Adrenal gland (tissue), 12 donors: Measurements from ENCODE around the gene OR7A10. TPM values are rescaled to one million over a fixed set of nuclear protein-coding genes. Genes with fewer than 3 reads are reported as not detected.
"Not testable (repeated sequence)": the region's sequence is repeated elsewhere in the genome, so short reads cannot be mapped to it uniquely, and the experiment has no call there.

ENCODE experiments used
- DNase-seq, 7 donors: peaks; one replicate each; pipeline ENCODE4 v3.0.0-alpha.2; 2019 to 2020
- H3K27ac ChIP-seq, 5 donors: fragments of 200-600 bp; sonication (generic) in 4 of 5; 1 replicate in 3 of 5; 2 replicates in 2 of 5; pipeline versions ENCODE4 v1.5.1 to v1.8.0; 2016 to 2020; ENCODE audit warnings: mild to moderate bottlenecking in 1 of 5
- H3K27me3 ChIP-seq: fragments of 200-600 bp; 2 replicates; pipeline ENCODE4 v1.8.0; 2021
- H3K36me3 ChIP-seq, 2 donors: fragments of 200-600 bp; replicated peaks in 1 of 2; 1 replicate in 1 of 2; 2 replicates in 1 of 2; pipeline versions ENCODE4 v1.5.1 to v1.8.0; 2018 to 2022
- H3K4me1 ChIP-seq, 2 donors: fragments of 200-600 bp; replicated peaks in 1 of 2; 1 replicate in 1 of 2; 2 replicates in 1 of 2; pipeline versions ENCODE4 v1.5.1 to v1.8.0; 2018 to 2021
- H3K4me3 ChIP-seq, 4 donors: fragments of 200-600 bp; sonication (generic) in 3 of 4; one replicate each; pipeline ENCODE4 v1.5.1; 2016 to 2018
- H3K9me3 ChIP-seq, 3 donors: fragments of 200-600 bp; sonication (generic) in 1 of 3; replicated peaks in 1 of 3; 1 replicate in 2 of 3; 2 replicates in 1 of 3; pipeline versions ENCODE4 v1.5.1 to v1.8.0; 2016 to 2021
- POLR2A ChIP-seq, 2 donors: fragments of 450-650 bp; IDR thresholded peaks; one replicate each; pipeline ENCODE4 v1.6.1; 2017; ENCODE audit warnings: antibody characterized with exemption in 2 of 2, mild to moderate bottlenecking in 2 of 2, moderate library complexity in 1 of 2
- WGBS, 4 donors: extraction: QIAGEN DNeasy Blood & Tissue Kit in 2 of 4; methylation state at CpG; one replicate each; pipeline versions ENCODE4 v1.1.5 to v1.1.7; 2013 to 2017; 5-methylcytosine and 5-hydroxymethylcytosine counted together
- intact Hi-C, 2 donors: fragments of 100-400 bp; cut with DNase I; formaldehyde crosslinking; loops; one replicate each; pipeline versions ENCODE4 v1.14.1 to v1.15.0; 2022 to 2023
- polyA plus RNA-seq, 3 donors: library from polyadenylated mRNA; stranded (reverse); fragments of 200-250 nt in 2 of 3; fragments of 350-450 nt in 1 of 3; fragmentation: Illumina TruSeq in 1 of 3; extraction: RNeasy Lipid Tissue Mini Kit (QIAGEN cat#74804) in 1 of 3; gene quantifications; one replicate each; pipeline ENCODE4 v1.2.3, GENCODE V29; 2013 to 2014
- small RNA-seq, 2 donors: library from RNA; depleted of rRNA; stranded (forward); fragments of <200 nt; gene quantifications; one replicate each; pipeline ENCODE3, GENCODE V24; 2016
- total RNA-seq, 9 donors: library from RNA; depleted of rRNA in 4 of 9; stranded (reverse); fragments of >200 nt in 4 of 9; fragments of 120-200 nt in 1 of 9; fragmentation: NEBNext Ultra II Directional in 1 of 9; extraction: Animal tissue kit (Norgen Biotek cat#: 25700) in 1 of 9; gene quantifications; one replicate each; pipeline versions ENCODE4 v1.1.0 to v1.2.4, GENCODE V29; 2013 to 2023
- TF ChIP-seq, protein P1 (sequence below), 6 experiments: fragments of 450-650 bp in 4 of 6; fragments of 200-600 bp in 2 of 6; sonication (generic) in 1 of 6; IDR thresholded peaks; 1 replicate in 5 of 6; 2 replicates in 1 of 6; pipeline versions ENCODE4 v1.5.1 to v1.8.0; 2016 to 2021; ENCODE audit warnings: antibody characterized with exemption in 6 of 6, mild to moderate bottlenecking in 2 of 6, moderate library complexity in 1 of 6
- donor health status: healthy with polysubstance abuse.
- donor health status: Bipolar disorder and iron deficiency.
- donor health status: DM: yes; HTN: yes; CAD: no.
- donor health status: DM: no; HTN: no; CAD: no.
- donor health status: DM: no; HTN: no; CAD: no.
- donor health status: DM: yes; HTN: yes; CAD: no.

Gene OR7A10
- total and polyA plus RNA-seq, 12 donors = not detected

DNA sequence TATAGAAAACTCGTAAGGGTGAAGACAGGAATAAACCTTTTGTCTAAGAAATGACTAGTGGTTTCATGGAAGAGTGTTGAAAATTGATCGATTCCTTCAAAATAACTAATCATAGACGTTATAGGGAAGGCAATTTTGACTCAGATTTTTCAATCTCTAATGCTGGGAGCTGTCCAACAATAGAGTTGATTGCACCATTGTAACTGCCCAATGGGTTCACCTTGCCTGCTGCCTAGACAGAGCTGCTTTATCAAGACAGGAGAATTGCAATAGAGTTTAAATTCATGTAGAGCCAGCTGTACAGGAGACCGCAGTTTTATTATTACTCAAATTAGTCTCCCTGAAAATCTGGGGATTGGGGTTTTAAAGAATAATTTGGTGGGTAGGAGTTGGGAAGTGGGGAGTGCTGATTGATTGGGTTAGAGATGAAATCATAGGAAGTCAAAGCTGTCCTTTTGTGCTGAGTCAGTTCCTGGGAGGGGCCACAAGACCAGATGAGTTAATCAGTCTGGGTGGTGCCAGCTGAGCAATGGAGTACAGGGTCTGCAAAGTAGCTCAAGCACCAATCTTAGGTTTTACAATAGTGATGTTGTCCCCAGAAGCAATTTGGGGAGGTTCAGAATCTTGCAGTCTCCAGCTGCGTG is 53.5 kb downstream of the OR7A10 start:
- Histone ChIP-seq H3K9me3 (no peaks in the 10 kb centered on the region), H3K36me3 (no peaks in the 10 kb centered on the region), H3K27me3 (no peaks in the 10 kb centered on the region), H3K4me3 (no peak overlapping the region), H3K27ac (no peak overlapping the region), H3K4me1 (no peaks in the 10 kb centered on the region)
- no peak for DNase-seq
- intact Hi-C loops = no loop called here
- TF ChIP-seq, protein P1, sequence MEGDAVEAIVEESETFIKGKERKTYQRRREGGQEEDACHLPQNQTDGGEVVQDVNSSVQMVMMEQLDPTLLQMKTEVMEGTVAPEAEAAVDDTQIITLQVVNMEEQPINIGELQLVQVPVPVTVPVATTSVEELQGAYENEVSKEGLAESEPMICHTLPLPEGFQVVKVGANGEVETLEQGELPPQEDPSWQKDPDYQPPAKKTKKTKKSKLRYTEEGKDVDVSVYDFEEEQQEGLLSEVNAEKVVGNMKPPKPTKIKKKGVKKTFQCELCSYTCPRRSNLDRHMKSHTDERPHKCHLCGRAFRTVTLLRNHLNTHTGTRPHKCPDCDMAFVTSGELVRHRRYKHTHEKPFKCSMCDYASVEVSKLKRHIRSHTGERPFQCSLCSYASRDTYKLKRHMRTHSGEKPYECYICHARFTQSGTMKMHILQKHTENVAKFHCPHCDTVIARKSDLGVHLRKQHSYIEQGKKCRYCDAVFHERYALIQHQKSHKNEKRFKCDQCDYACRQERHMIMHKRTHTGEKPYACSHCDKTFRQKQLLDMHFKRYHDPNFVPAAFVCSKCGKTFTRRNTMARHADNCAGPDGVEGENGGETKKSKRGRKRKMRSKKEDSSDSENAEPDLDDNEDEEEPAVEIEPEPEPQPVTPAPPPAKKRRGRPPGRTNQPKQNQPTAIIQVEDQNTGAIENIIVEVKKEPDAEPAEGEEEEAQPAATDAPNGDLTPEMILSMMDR (IDR thresholded peaks at IDR 0.05) = no peak
- no peak for TF ChIP-seq POLR2A (IDR thresholded peaks at IDR 0.05)
- WGBS, 4 donors = 77 to 87% (median 83%) methylated on average over 5 of the region's 5 CpGs

DNA sequence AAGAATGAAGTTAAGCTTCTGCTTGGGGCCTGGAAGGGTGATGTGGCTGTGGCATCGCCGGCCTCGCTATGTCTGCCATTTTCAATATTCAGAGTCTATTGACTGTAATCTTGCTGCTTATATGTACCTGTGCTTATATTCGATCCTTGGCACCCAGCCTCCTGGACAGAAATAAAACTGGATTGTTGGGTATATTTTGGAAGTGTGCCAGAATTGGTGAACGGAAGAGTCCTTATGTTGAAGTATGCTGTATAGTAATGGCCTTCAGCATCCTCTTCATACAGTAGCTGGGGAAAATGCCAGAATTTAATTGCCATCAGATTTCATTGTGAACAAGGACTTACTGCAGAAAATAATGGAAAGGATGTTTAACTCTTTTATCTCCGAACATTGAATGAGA is 56.5 kb downstream of the OR7A10 start:
- H3K4me3 ChIP-seq, H3K36me3 ChIP-seq, H3K4me1 ChIP-seq, H3K27ac ChIP-seq, H3K9me3 ChIP-seq, intact Hi-C loops, H3K27me3 ChIP-seq: not testable (repeated sequence)
- peak in 1 of 7 donors; percentile 1 for DNase-seq
- 77 to 87% (median 83%) methylated on average over 6 of the region's 6 CpGs for WGBS, 4 donors

Small RNA genes lying within 50 kb of the gene (small RNA-seq; reads per million reads assigned to genes)
- 0 reads per million in 2 donors for gene AC005255.1
- gene OR7A18P = 0 reads per million in 2 donors

Other genes with a start within 250 kb of the OR7A10 start
- under 1 TPM in 2 of 9 donors, not detected in 7; 0.06 to 0.39 TPM for gene ADGRE3, start 174.1 kb downstream of the OR7A10 start, total RNA-seq
- gene ADGRE3, start 174.1 kb downstream of the OR7A10 start, polyA plus RNA-seq = not detected
- 10 to 100 TPM; 13.4 to 26.1 (median 19.5) TPM for gene ZNF333, start 158.9 kb downstream of the OR7A10 start, total RNA-seq
- gene ZNF333, start 158.9 kb downstream of the OR7A10 start, polyA plus RNA-seq = 10 to 100 TPM in 2 of 3 donors, 1 to 10 TPM in 1; 8.3 to 17.8 (median 12.1) TPM
- gene ADGRE2, start 70.4 kb downstream of the OR7A10 start, total RNA-seq = 10 to 100 TPM in 4 of 9 donors, 1 to 10 TPM in 4, under 1 TPM in 1; 0.11 to 47.9 (median 8.3) TPM
- 1 to 10 TPM; 1.7 to 6.4 (median 2.8) TPM for gene ADGRE2, start 70.4 kb downstream of the OR7A10 start, polyA plus RNA-seq
- gene OR7A5, start 13.7 kb downstream of the OR7A10 start, total RNA-seq = under 1 TPM in 4 of 9 donors, not detected in 5; under 0.01 to 0.41 (median 0.23) TPM
- gene OR7A5, start 13.7 kb downstream of the OR7A10 start, polyA plus RNA-seq = under 1 TPM; 0.03 to 0.16 (median 0.11) TPM
- gene OR7C1, start 13.7 kb downstream of the OR7A10 start, total RNA-seq = 1 to 10 TPM in 5 of 9 donors, under 1 TPM in 4; 0.74 to 4.7 (median 1.5) TPM
- 1 to 10 TPM in 2 of 3 donors, under 1 TPM in 1; 0.34 to 1.3 (median 1.3) TPM for gene OR7C1, start 13.7 kb downstream of the OR7A10 start, polyA plus RNA-seq
- not detected for gene OR7A17, start 37.2 kb upstream of the OR7A10 start, total RNA-seq
- not detected for gene OR7A17, start 37.2 kb upstream of the OR7A10 start, polyA plus RNA-seq
- not detected for gene OR7C2, start 92.6 kb upstream of the OR7A10 start, total RNA-seq
- gene OR7C2, start 92.6 kb upstream of the OR7A10 start, polyA plus RNA-seq = not detected
- gene SLC1A6, start 130.9 kb upstream of the OR7A10 start, total RNA-seq = under 1 TPM in 1 of 9 donors, not detected in 8; 0.11 TPM
- not detected for gene SLC1A6, start 130.9 kb upstream of the OR7A10 start, polyA plus RNA-seq
- not detected for gene CASP14, start 200.6 kb upstream of the OR7A10 start, total RNA-seq
- not detected for gene CASP14, start 200.6 kb upstream of the OR7A10 start, polyA plus RNA-seq
- not detected for gene OR1I1, start 233.3 kb upstream of the OR7A10 start, total RNA-seq
- gene OR1I1, start 233.3 kb upstream of the OR7A10 start, polyA plus RNA-seq = not detected